B cell (primary cell): ENCODE results near the gene GMCL1. TPM values are rescaled to one million over a fixed set of nuclear protein-coding genes. Genes with fewer than 3 reads are reported as not detected.

Source experiments
- ATAC-seq: fragments of 200-7000 bp; cut with Tn5 transposase; one replicate; pipeline ENCODE4 v1.10.0; 2021; ENCODE audit warnings: low read depth, mild to moderate bottlenecking, moderate number of reproducible peaks, moderate library complexity
- CTCF ChIA-PET: fragments of 350-600 bp; sonication (Branson Sonifier 250); formaldehyde crosslinking; loops from one replicate; lab custom pipeline; 2021; ENCODE audit warnings: antibody characterized with exemption, inconsistent platforms; lab: Charles Lee
- POLR2A ChIA-PET: fragments of 350-600 bp; sonication (Branson Sonifier 250); formaldehyde crosslinking; loops from one replicate; lab custom pipeline; 2021; ENCODE audit warnings: antibody characterized with exemption; lab: Charles Lee
- DNase-seq: peaks from one replicate; pipeline ENCODE4 v3.0.0; 2013
- H2AFZ ChIP-seq: 2 replicates; pipeline ENCODE4 v1.6.1; 2012; ENCODE audit warnings: mild to moderate bottlenecking, low read depth, low read length; ENCODE audit not compliant: insufficient read depth, poor library complexity, severe bottlenecking
- H3K27ac ChIP-seq, 2 donors: 1 replicate in 1 of 2; 2 replicates in 1 of 2; pipeline ENCODE4 v1.5.1; 2012 to 2013; ENCODE audit warnings: low read length in 2 of 2, mild to moderate bottlenecking in 2 of 2, moderate library complexity in 1 of 2
- H3K27me3 ChIP-seq, 4 experiments: fragments of 200-600 bp in 1 of 4; sonication (generic) in 1 of 4; replicated peaks in 1 of 4; 1 replicate in 2 of 4; 2 replicates in 2 of 4; pipeline versions ENCODE4 v1.6.1 to v1.7.0; 2013 to 2016; ENCODE audit warnings: low read length in 3 of 4, mild to moderate bottlenecking in 2 of 4, mixed read lengths in 1 of 4, moderate library complexity in 1 of 4; ENCODE audit not compliant: insufficient read depth in 4 of 4, control insufficient read depth in 3 of 4; ENCODE audit errors: control extremely low read depth in 1 of 4
- H3K36me3 ChIP-seq, 2 experiments: replicated peaks in 1 of 2; 1 replicate in 1 of 2; 2 replicates in 1 of 2; pipeline versions ENCODE4 v1.6.1 to v1.7.1; 2013; ENCODE audit warnings: low read length in 1 of 2; ENCODE audit not compliant: insufficient read depth in 2 of 2, control insufficient read depth in 1 of 2; ENCODE audit errors: control extremely low read depth in 1 of 2, extremely low read depth in 1 of 2
- H3K4me1 ChIP-seq, 2 donors: fragments of 200-600 bp in 1 of 2; sonication (generic) in 1 of 2; 1 replicate in 1 of 2; 2 replicates in 1 of 2; pipeline versions ENCODE4 v1.5.1 to v1.6.1; 2013 to 2017; ENCODE audit warnings: low read length in 2 of 2; ENCODE audit not compliant: control insufficient read depth in 2 of 2, insufficient read depth in 2 of 2
- H3K4me2 ChIP-seq: replicated peaks from 2 replicates; pipeline ENCODE3; 2012; ENCODE audit warnings: mild to moderate bottlenecking, low read depth, low read length; ENCODE audit not compliant: poor library complexity, severe bottlenecking
- H3K4me3 ChIP-seq, 5 experiments: fragments of 200-600 bp in 1 of 5; sonication (generic) in 1 of 5; 1 replicate in 3 of 5; 2 replicates in 2 of 5; pipeline versions ENCODE4 v1.5.1 to v1.7.0; 2011 to 2016; ENCODE audit warnings: low read length in 4 of 5, mild to moderate bottlenecking in 4 of 5, low read depth in 2 of 5, control low read depth in 1 of 5, moderate library complexity in 1 of 5; ENCODE audit not compliant: insufficient read depth in 1 of 5; ENCODE audit errors: control extremely low read depth in 1 of 5, extremely low read depth in 1 of 5
- H3K79me2 ChIP-seq: fragments of 200-600 bp; sonication (generic); one replicate; pipeline ENCODE4 v1.6.0; 2016; ENCODE audit warnings: low read length; ENCODE audit not compliant: control insufficient read depth, insufficient read depth
- H3K9ac ChIP-seq: fragments of 200-600 bp; sonication (generic); 2 replicates; pipeline ENCODE4 v1.6.1; 2017; ENCODE audit warnings: mild to moderate bottlenecking, low read length, moderate library complexity
- H3K9me3 ChIP-seq, 3 donors: one replicate each; pipeline versions ENCODE4 v1.6.1 to v1.7.1; 2013; ENCODE audit warnings: low read length in 2 of 3; ENCODE audit not compliant: control insufficient read depth in 2 of 3, insufficient read depth in 1 of 3; ENCODE audit errors: control extremely low read depth in 1 of 3
- H4K20me1 ChIP-seq: 2 replicates; pipeline ENCODE4 v1.6.0; 2012; ENCODE audit warnings: mild to moderate bottlenecking, low read length; ENCODE audit not compliant: insufficient read depth, control insufficient read depth, poor library complexity, severe bottlenecking
- H3K27ac Mint-ChIP-seq: one replicate; pipeline ENCODE4 v1.8.0; 2021; ENCODE audit warnings: mixed read lengths
- H3K27me3 Mint-ChIP-seq: one replicate; pipeline ENCODE4 v1.8.0; 2021; ENCODE audit warnings: mixed read lengths
- H3K4me1 Mint-ChIP-seq: one replicate; pipeline ENCODE4 v1.8.0; 2021; ENCODE audit warnings: mixed read lengths
- H3K4me3 Mint-ChIP-seq: one replicate; pipeline ENCODE4 v1.8.0; 2021; ENCODE audit warnings: mixed read lengths
- H3K9me3 Mint-ChIP-seq: one replicate; pipeline ENCODE4 v1.8.0; 2022; ENCODE audit warnings: mixed read lengths; ENCODE audit not compliant: insufficient read depth
- CTCF ChIP-seq: fragments of 200-600 bp; IDR thresholded peaks from one replicate; pipeline ENCODE4 v1.8.0; 2022; ENCODE audit warnings: antibody characterized with exemption, mild to moderate bottlenecking
- EZH2 ChIP-seq: IDR thresholded peaks from 2 replicates; pipeline ENCODE4 v1.6.1; 2012; ENCODE audit warnings: borderline replicate concordance, low read depth, mild to moderate bottlenecking, moderate library complexity, low read length; ENCODE audit not compliant: insufficient read depth, poor library complexity, severe bottlenecking
- WGBS: methylation state at CpG from one replicate; pipeline ENCODE4 v1.1.5; 2013; ENCODE audit warnings: missing lambda C conversion rate; ENCODE audit not compliant: insufficient coverage; 5-methylcytosine and 5-hydroxymethylcytosine counted together
- intact Hi-C: fragments of 100-400 bp; cut with micrococcal nuclease; formaldehyde crosslinking; loops from one replicate; pipeline ENCODE4 v1.10.0; 2022
- polyA plus RNA-seq: library from polyadenylated mRNA; depleted of rRNA; stranded (reverse); fragments of >200 nt; gene quantifications from 2 replicates; pipeline ENCODE4 v1.2.3, GENCODE V29; 2012
- total RNA-seq, 2 donors: library from RNA; stranded (reverse); fragments of 120-200 nt in 1 of 2; gene quantifications; 1 replicate in 1 of 2; 2 replicates in 1 of 2; pipeline versions ENCODE4 v1.2.3 to v1.2.4, GENCODE V29; 2013 to 2022

GMCL1 gene
- total and polyA plus RNA-seq, 2 donors (not counting 1 experiment from before 2014, with no cell fraction given), result 6.0 to 26.3 TPM

GRCh38 chr2:69902213-69902922 is 72.9 kb downstream of the GMCL1 start:
- Histone ChIP-seq H4K20me1 (peaks cover 9% of the 10 kb centered on the region), H3K79me2 (peaks cover 21% of the 10 kb centered on the region), H3K4me2 (peak overlapping the region; percentile 81), H3K27ac (peak overlapping the region; percentile 72 to 74), H3K4me3 (peak overlapping the region; percentile 16 to 55 (median 47)), H3K9ac (peak overlapping the region; percentile 46), H3K27me3 (no peaks in the 10 kb centered on the region), H3K4me1 (peaks cover 27 to 29% of the 10 kb centered on the region in 2 donors), H3K36me3 (peaks cover 7 to 51% of the 10 kb centered on the region in 2 experiments), H3K9me3 (no peaks in the 10 kb centered on the region), H2AFZ (peak overlapping the region; percentile 48)
- Mint-ChIP-seq H3K27me3 (no peaks in the 10 kb centered on the region), H3K27ac (peak overlapping the region; percentile 89), H3K4me3 (peak overlapping the region; percentile 71), H3K4me1 (peaks cover 36% of the 10 kb centered on the region), H3K9me3 (no peaks in the 10 kb centered on the region)
- ChIA-PET POLR2A (interaction anchor here (0.6 to 1.0 kb wide), 3 partner anchors 11 to 1470 kb away, joined by 3 to 4 read pairs (median 3); no protein-coding TSS in a partner anchor), CTCF (interaction anchor here (0.9 to 1.6 kb wide), 4 partner anchors 10 to 240 kb away, joined by 3 to 14 read pairs (median 3); no protein-coding TSS in a partner anchor)
- intact Hi-C loops, result loop anchor here (1.0 to 2.0 kb wide), 3 partner anchors 8 to 178 kb away; no protein-coding TSS in a partner anchor
- ATAC-seq (peak; percentile 83), DNase-seq (peak; percentile 86)
- TF ChIP-seq EZH2 (no peak), CTCF (no peak)
- 1% methylated on average over 6 of the region's 8 CpGs for WGBS

DNA sequence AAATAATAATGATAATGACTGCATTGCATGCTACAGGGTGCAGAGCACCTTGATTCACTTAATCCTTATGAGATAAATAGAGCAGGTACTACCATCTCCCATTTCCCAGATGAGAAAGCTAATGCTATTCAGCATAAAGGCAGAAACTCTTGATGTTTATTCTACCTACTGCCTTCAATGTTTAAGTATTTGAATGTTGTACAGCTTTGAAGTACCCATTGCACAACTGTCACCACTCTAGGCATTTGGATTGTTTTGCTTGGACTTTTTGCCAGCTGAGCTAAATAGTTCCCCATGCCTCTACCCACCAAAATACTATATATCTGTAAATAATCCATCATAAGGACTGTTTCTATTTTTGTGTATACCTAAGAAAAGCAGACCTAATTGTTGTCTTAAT is 77.8 kb downstream of the GMCL1 start:
- intact Hi-C loops, result no loop called here
- CTCF ChIA-PET, result interaction anchor here (1.0 to 1.2 kb wide), 3 partner anchors 167 to 238 kb away, joined by 3 to 7 read pairs (median 4); no protein-coding TSS in a partner anchor
- H3K4me3 Mint-ChIP-seq, result no peak overlapping the region

More for the DNA sequence above, 77.8 kb downstream of the GMCL1 start:
- Histone ChIP-seq H3K79me2 (no peaks in the 10 kb centered on the region), H3K9me3 (no peaks in the 10 kb centered on the region), H2AFZ (no peak overlapping the region), H4K20me1 (no peaks in the 10 kb centered on the region), H3K4me2 (no peak overlapping the region), H3K4me3 (no peak overlapping the region), H3K36me3 (peaks cover 0 to 50% of the 10 kb centered on the region in 2 experiments), H3K4me1 (peaks cover 8 to 9% of the 10 kb centered on the region in 2 donors), H3K27me3 (no peaks in the 10 kb centered on the region), H3K9ac (no peak overlapping the region), H3K27ac (no peak overlapping the region)
- Mint-ChIP-seq H3K27me3 (no peaks in the 10 kb centered on the region), H3K9me3 (no peaks in the 10 kb centered on the region), H3K4me1 (peaks cover 9% of the 10 kb centered on the region), H3K27ac (no peak overlapping the region)
- DNase-seq (no peak), ATAC-seq (no peak)
- POLR2A ChIA-PET, result interaction anchor here (0.5 kb wide), 1 partner anchor 276 kb away, joined by 4 read pairs; no protein-coding TSS in a partner anchor
- TF ChIP-seq EZH2 (no peak), CTCF (no peak)
